Astrocyte (in vitro differentiated cells and primary cell): ENCODE measurements around the gene IGSF21.

Experiments used
- EZH2 ChIP-seq: IDR thresholded peaks from 2 replicates; pipeline ENCODE4 v1.6.1; 2012; ENCODE audit warnings: mild to moderate bottlenecking, low read length, inconsistent platforms; ENCODE audit not compliant: insufficient read depth
- TF ChIP-seq, protein P1 (sequence below): IDR thresholded peaks from 2 replicates; pipeline ENCODE4 v1.5.1; 2011; ENCODE audit warnings: low read depth, mild to moderate bottlenecking, inconsistent platforms, low read length, moderate library complexity; ENCODE audit not compliant: insufficient read depth

GRCh38 chr1:18145851-18146618, 38.4 kb downstream of the IGSF21 start:
- TF ChIP-seq, protein P1, sequence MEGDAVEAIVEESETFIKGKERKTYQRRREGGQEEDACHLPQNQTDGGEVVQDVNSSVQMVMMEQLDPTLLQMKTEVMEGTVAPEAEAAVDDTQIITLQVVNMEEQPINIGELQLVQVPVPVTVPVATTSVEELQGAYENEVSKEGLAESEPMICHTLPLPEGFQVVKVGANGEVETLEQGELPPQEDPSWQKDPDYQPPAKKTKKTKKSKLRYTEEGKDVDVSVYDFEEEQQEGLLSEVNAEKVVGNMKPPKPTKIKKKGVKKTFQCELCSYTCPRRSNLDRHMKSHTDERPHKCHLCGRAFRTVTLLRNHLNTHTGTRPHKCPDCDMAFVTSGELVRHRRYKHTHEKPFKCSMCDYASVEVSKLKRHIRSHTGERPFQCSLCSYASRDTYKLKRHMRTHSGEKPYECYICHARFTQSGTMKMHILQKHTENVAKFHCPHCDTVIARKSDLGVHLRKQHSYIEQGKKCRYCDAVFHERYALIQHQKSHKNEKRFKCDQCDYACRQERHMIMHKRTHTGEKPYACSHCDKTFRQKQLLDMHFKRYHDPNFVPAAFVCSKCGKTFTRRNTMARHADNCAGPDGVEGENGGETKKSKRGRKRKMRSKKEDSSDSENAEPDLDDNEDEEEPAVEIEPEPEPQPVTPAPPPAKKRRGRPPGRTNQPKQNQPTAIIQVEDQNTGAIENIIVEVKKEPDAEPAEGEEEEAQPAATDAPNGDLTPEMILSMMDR = no peak
- no peak for TF ChIP-seq EZH2
